B cell (primary cell): ENCODE measurements around the gene GALNT4.

Source experiments
- CTCF ChIP-seq: fragments of 200-600 bp; IDR thresholded peaks from one replicate; pipeline ENCODE4 v1.8.0; 2022; ENCODE audit warnings: antibody characterized with exemption, mild to moderate bottlenecking
- EZH2 ChIP-seq: IDR thresholded peaks from 2 replicates; pipeline ENCODE4 v1.6.1; 2012; ENCODE audit warnings: borderline replicate concordance, low read depth, mild to moderate bottlenecking, moderate library complexity, low read length; ENCODE audit not compliant: insufficient read depth, poor library complexity, severe bottlenecking

- TF ChIP-seq CTCF (no peak), EZH2 (no peak)
Observed at GRCh38 chr12:89528434-89528833, 3.8 kb upstream of the GALNT4 start.
